Measurements from ENCODE around the gene SLC25A6.
"Not testable (repeated sequence)": the region's sequence is repeated elsewhere in the genome, so short reads cannot be mapped to it uniquely, and the experiment has no call there.

SLC25A6 gene

DNA sequence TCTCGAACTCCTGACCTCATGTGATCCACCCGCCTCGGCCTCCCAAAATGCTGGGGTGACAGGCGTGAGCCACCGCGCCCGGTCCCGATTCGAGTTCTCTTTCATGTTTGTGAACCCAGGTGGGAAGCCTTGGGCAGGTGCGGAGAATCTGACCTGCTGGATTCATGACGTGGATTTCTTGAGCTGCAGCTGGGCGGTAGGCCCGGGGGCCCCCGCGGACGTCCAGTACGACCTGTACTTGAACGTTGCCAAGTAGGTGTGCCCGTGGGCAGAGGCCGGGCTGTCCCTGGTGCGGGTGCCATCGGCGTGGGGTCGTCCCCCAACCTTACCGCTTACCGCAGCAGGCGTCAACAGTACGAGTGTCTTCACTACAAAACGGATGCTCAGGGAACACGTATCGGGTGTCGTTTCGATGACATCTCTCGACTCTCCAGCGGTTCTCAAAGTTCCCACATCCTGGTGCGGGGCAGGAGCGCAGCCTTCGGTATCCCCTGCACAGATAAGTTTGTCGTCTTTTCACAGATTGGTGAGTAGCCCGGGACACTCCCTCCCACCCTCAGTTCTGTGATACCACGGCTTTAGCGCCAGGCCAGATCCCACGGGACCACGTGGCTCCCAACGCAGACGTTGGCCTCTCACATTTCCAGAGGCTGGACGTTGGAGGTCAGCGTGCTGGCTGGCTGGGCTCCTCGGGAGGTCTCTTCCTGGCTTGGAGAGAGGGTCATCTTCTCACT, 39.8 kb downstream of the SLC25A6 start:
- DNase-seq, result no peak

DNA sequence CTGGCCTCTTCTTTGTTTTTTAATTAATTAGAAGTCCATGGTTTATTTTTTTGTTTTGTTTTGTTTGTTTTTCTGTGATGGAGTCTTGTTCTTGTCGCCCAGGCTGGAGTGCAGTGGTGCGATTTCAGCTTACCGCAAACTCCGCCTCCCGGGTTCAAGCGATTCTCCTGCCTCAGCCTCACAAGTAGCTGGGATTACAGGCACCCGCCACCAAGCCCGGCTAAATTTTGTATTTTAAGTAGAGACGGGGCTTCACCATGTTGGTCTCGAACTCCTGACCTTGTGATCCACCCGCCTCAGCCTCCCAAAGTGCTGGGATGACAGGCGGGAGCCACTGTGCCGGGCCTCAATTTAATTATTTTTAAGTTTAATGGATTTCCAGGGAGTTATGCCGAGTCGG, 42.3 kb downstream of the SLC25A6 start:
- not testable (repeated sequence) for DNase-seq

GRCh38 chrX:1341545-1342184, 50.2 kb downstream of the SLC25A6 start:
- DNase-seq, result no peak

- DNase-seq, result no peak
These were observed 54.7 kb downstream of the SLC25A6 start for GRCh38 chrX:1336948-1337779.

GRCh38 chrX:1336331-1336943, 55.5 kb downstream of the SLC25A6 start, which contains the start of gene IL3RA:
IL3RA (plus strand) TSS chrX:1336785; CDS start chrX:1341766, 4,981 bp downstream.
- DNase-seq, result no peak
